ENCODE measurements around the gene TMEM139. TPM values are rescaled to one million over a fixed set of nuclear protein-coding genes. Genes with fewer than 3 reads are reported as not detected.

TMEM139 gene
- total RNA-seq, 1 donor from 2014 or later, result 0.20 TPM

DNA sequence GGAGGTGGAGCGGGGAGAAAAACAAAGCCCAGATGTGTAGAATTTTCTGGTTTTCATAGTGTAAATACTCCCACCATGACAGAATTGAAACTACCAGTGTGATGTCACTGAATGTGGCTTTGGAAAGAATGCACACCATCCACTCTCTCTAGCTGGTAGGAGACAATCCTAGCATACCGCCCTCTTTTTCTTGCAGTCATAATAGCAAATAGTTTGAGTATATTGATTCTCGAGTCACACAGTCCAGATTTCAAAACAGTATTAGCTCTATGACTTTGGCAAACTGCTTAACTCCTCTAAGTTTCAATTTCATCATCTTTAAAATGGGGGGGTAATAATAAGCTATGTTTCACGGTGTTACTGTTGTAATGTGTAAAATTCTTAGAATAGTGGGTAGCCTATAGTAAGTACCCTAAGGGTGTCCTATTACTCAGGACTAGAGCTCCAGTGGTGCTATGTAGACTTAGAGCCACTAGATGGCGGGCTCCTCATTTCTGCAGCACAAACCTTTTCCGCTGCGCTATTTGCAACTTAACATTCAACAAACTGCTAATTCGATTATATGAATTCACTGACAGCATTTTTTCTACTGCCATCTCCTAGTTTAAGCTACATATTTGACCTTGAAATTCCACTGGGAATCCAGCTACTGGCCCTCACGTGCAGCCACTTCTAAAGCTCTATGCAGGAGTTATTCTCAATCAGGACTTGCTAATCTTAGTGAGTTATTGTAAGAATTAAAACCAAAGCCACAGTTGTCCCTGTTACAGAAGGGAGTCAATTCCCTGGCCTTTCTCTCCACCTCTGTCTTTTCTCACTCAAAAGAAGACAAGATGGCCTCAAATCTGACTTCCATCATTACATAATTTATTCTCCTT lies 44.2 kb upstream of the TMEM139 start:
- H4K20me1 ChIP-seq (ENCODE audit: insufficient read depth, low read length), result no peaks in the 10 kb centered on the region
- peak overlapping the region; percentile 70 for H3K4me2 ChIP-seq (ENCODE audit: low read length)
- peak overlapping the region; percentile 97 for H3K27ac Mint-ChIP-seq (ENCODE audit: unreplicated experiment)
- no peaks in the 10 kb centered on the region for H3K79me2 ChIP-seq (ENCODE audit: insufficient read depth, low read length)
- FAIRE-seq (peak; percentile 20), DNase-seq (ENCODE audit: low read depth) (peak; percentile 78)
- no peaks in the 10 kb centered on the region for H3K36me3 Mint-ChIP-seq (ENCODE audit: low read depth, unreplicated experiment)
- TF ChIP-seq EZH2 (IDR thresholded peaks at IDR 0.05; ENCODE audit: insufficient read depth, low read length), result no peak
- TF ChIP-seq, protein P1, sequence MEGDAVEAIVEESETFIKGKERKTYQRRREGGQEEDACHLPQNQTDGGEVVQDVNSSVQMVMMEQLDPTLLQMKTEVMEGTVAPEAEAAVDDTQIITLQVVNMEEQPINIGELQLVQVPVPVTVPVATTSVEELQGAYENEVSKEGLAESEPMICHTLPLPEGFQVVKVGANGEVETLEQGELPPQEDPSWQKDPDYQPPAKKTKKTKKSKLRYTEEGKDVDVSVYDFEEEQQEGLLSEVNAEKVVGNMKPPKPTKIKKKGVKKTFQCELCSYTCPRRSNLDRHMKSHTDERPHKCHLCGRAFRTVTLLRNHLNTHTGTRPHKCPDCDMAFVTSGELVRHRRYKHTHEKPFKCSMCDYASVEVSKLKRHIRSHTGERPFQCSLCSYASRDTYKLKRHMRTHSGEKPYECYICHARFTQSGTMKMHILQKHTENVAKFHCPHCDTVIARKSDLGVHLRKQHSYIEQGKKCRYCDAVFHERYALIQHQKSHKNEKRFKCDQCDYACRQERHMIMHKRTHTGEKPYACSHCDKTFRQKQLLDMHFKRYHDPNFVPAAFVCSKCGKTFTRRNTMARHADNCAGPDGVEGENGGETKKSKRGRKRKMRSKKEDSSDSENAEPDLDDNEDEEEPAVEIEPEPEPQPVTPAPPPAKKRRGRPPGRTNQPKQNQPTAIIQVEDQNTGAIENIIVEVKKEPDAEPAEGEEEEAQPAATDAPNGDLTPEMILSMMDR (IDR thresholded peaks at IDR 0.05; ENCODE audit: insufficient read depth, low read depth, low read length), result peak; percentile 99
- peaks cover 6% of the 10 kb centered on the region for H3K4me1 ChIP-seq (ENCODE audit: insufficient read depth, low read length)
- H2AFZ ChIP-seq (ENCODE audit: low read depth, low read length), result no peak overlapping the region
- H3K4me3 Mint-ChIP-seq (ENCODE audit: unreplicated experiment), result peak overlapping the region; percentile 55
- H3K9me3 Mint-ChIP-seq (ENCODE audit: unreplicated experiment), result peaks cover 10% of the 10 kb centered on the region
- H3K4me1 Mint-ChIP-seq (ENCODE audit: low read depth, unreplicated experiment), result peaks cover 23% of the 10 kb centered on the region
- H3K4me3 ChIP-seq (ENCODE audit: insufficient read depth, low read depth, low read length), result no peak overlapping the region
- no peaks in the 10 kb centered on the region for H3K27me3 Mint-ChIP-seq (ENCODE audit: low read depth, unreplicated experiment)
- peak overlapping the region; percentile 31 for H3K27ac ChIP-seq (ENCODE audit: low read depth, low read length)
- H3K9ac ChIP-seq (ENCODE audit: low read length), result peak overlapping the region; percentile 50
- no peaks in the 10 kb centered on the region for H3K9me3 ChIP-seq (ENCODE audit: insufficient read depth, low read depth, low read length)
- H3K27me3 ChIP-seq (ENCODE audit: insufficient read depth, low read length), result peaks cover 2% of the 10 kb centered on the region
- no peaks in the 10 kb centered on the region for H3K36me3 ChIP-seq (ENCODE audit: insufficient read depth, low read length)

DNA sequence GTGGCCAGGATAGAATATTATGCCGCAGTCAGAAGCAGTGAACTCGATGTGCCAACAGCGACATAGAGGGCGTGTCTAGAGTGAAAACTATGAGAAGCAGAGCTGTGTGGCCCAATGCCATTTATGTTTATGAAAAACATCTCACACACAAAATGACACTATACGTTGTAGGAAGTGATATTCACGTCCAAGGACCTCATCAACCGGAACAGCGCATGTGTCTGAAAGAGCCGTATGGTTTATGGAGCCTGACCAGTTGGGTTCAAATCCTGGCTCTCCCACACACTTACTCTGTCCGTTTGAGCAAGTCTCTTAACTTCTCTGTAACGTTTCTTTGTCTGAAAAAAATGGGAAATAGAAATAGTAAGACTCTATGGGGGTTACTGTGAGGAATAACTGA lies 42.5 kb upstream of the TMEM139 start:
- H3K36me3 ChIP-seq (ENCODE audit: insufficient read depth, low read length), result no peaks in the 10 kb centered on the region
- Mint-ChIP-seq H3K27ac (ENCODE audit: unreplicated experiment) (no peak overlapping the region), H3K36me3 (ENCODE audit: low read depth, unreplicated experiment) (no peaks in the 10 kb centered on the region), H3K4me1 (ENCODE audit: low read depth, unreplicated experiment) (peaks cover 23% of the 10 kb centered on the region), H3K27me3 (ENCODE audit: low read depth, unreplicated experiment) (no peaks in the 10 kb centered on the region), H3K9me3 (ENCODE audit: unreplicated experiment) (no peaks in the 10 kb centered on the region), H3K4me3 (ENCODE audit: unreplicated experiment) (no peak overlapping the region)
- no peaks in the 10 kb centered on the region for H3K79me2 ChIP-seq (ENCODE audit: insufficient read depth, low read length)
- DNase-seq (ENCODE audit: low read depth), result no peak
- no peak overlapping the region for H3K4me3 ChIP-seq (ENCODE audit: insufficient read depth, low read depth, low read length)
- H3K4me1 ChIP-seq (ENCODE audit: insufficient read depth, low read length), result peaks cover 6% of the 10 kb centered on the region
- H3K9ac ChIP-seq (ENCODE audit: low read length), result no peak overlapping the region
- no peaks in the 10 kb centered on the region for H3K9me3 ChIP-seq (ENCODE audit: insufficient read depth, low read depth, low read length)
- peaks cover 7% of the 10 kb centered on the region for H3K27me3 ChIP-seq (ENCODE audit: insufficient read depth, low read length)
- H2AFZ ChIP-seq (ENCODE audit: low read depth, low read length), result no peak overlapping the region
- TF ChIP-seq, protein P1 (IDR thresholded peaks at IDR 0.05; ENCODE audit: insufficient read depth, low read depth, low read length), result no peak
- no peak for TF ChIP-seq EZH2 (IDR thresholded peaks at IDR 0.05; ENCODE audit: insufficient read depth, low read length)
- H3K4me2 ChIP-seq (ENCODE audit: low read length), result no peak overlapping the region
- no peak for FAIRE-seq
- no peak overlapping the region for H3K27ac ChIP-seq (ENCODE audit: low read depth, low read length)
- H4K20me1 ChIP-seq (ENCODE audit: insufficient read depth, low read length), result no peaks in the 10 kb centered on the region

DNA sequence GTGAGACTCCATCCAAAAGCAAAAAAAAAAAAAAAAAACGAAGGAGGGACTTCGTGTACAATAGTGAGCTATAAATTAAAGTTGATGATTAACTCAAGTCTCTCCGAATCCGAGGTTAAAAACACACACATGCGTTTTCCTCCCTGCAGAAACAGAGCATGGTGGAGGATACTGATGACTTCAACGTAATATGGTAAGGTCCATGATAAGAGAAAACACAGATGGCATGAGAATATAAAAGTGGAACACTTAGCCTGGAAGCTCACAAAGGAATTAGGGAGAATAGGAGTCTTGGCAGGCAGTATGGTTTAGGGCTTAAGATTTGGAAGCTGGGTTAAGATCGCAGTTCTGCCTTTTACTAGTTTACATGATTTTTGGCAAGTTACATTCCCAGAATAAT lies 41.6 kb upstream of the TMEM139 start:
- Mint-ChIP-seq H3K27me3 (ENCODE audit: low read depth, unreplicated experiment) (no peaks in the 10 kb centered on the region), H3K27ac (ENCODE audit: unreplicated experiment) (no peak overlapping the region), H3K4me1 (ENCODE audit: low read depth, unreplicated experiment) (peaks cover 23% of the 10 kb centered on the region), H3K36me3 (ENCODE audit: low read depth, unreplicated experiment) (no peaks in the 10 kb centered on the region), H3K9me3 (ENCODE audit: unreplicated experiment) (no peaks in the 10 kb centered on the region), H3K4me3 (ENCODE audit: unreplicated experiment) (no peak overlapping the region)
- TF ChIP-seq, protein P1 (IDR thresholded peaks at IDR 0.05; ENCODE audit: insufficient read depth, low read depth, low read length), result no peak
- no peak for TF ChIP-seq EZH2 (IDR thresholded peaks at IDR 0.05; ENCODE audit: insufficient read depth, low read length)
- Histone ChIP-seq H4K20me1 (ENCODE audit: insufficient read depth, low read length) (no peaks in the 10 kb centered on the region), H3K79me2 (ENCODE audit: insufficient read depth, low read length) (no peaks in the 10 kb centered on the region), H3K4me3 (ENCODE audit: insufficient read depth, low read depth, low read length) (no peak overlapping the region), H3K4me2 (ENCODE audit: low read length) (no peak overlapping the region), H3K9ac (ENCODE audit: low read length) (no peak overlapping the region), H3K9me3 (ENCODE audit: insufficient read depth, low read depth, low read length) (no peaks in the 10 kb centered on the region), H2AFZ (ENCODE audit: low read depth, low read length) (no peak overlapping the region), H3K27ac (ENCODE audit: low read depth, low read length) (no peak overlapping the region), H3K27me3 (ENCODE audit: insufficient read depth, low read length) (peaks cover 7% of the 10 kb centered on the region), H3K4me1 (ENCODE audit: insufficient read depth, low read length) (peaks cover 6% of the 10 kb centered on the region), H3K36me3 (ENCODE audit: insufficient read depth, low read length) (no peaks in the 10 kb centered on the region)
- no peak for FAIRE-seq
- no peak for DNase-seq (ENCODE audit: low read depth)

All from astrocyte (in vitro differentiated cells and primary cell).